ENCODE data around the gene LPCAT1.
"Not testable (repeated sequence)": the region's sequence is repeated elsewhere in the genome, so short reads cannot be mapped to it uniquely, and the experiment has no call there.

Gene LPCAT1

GRCh38 chr5:1440098-1440493 lies 83.7 kb downstream of the LPCAT1 start:
- DNase-seq = no peak

GRCh38 chr5:1439388-1440097 lies 84.2 kb downstream of the LPCAT1 start:
- no peak for DNase-seq

GRCh38 chr5:1438871-1439270 lies 84.9 kb downstream of the LPCAT1 start:
- no peak for DNase-seq

- DNase-seq = no peak
Measured at GRCh38 chr5:1437876-1438559, 85.7 kb downstream of the LPCAT1 start.

- peak; percentile 16 for DNase-seq
Measured at GRCh38 chr5:1437226-1437829, 86.4 kb downstream of the LPCAT1 start.

- no peak for DNase-seq
Measured at GRCh38 chr5:1436681-1437080, 87.1 kb downstream of the LPCAT1 start.

GRCh38 chr5:1436036-1436435 lies 87.7 kb downstream of the LPCAT1 start:
- no peak for DNase-seq

- DNase-seq = no peak
Measured at GRCh38 chr5:1435369-1435768, 88.4 kb downstream of the LPCAT1 start.

- no peak for DNase-seq
Measured at GRCh38 chr5:1432296-1432695, 91.5 kb downstream of the LPCAT1 start.

- no peak for DNase-seq
Measured at GRCh38 chr5:1431896-1432295, 91.9 kb downstream of the LPCAT1 start.

GRCh38 chr5:1431021-1431811 lies 92.5 kb downstream of the LPCAT1 start:
- no peak for DNase-seq

- no peak for DNase-seq
Measured at GRCh38 chr5:1430121-1430795, 93.5 kb downstream of the LPCAT1 start.

- no peak for DNase-seq
Measured at GRCh38 chr5:1429496-1429895, 94.3 kb downstream of the LPCAT1 start.

GRCh38 chr5:1429066-1429465 lies 94.7 kb downstream of the LPCAT1 start:
- DNase-seq = no peak

- no peak for DNase-seq
Measured at GRCh38 chr5:1428107-1428506, 95.7 kb downstream of the LPCAT1 start.

- DNase-seq = no peak
Measured at GRCh38 chr5:1424716-1425115, 99.0 kb downstream of the LPCAT1 start.

GRCh38 chr5:1423901-1424603 lies 99.7 kb downstream of the LPCAT1 start:
- DNase-seq = no peak

GRCh38 chr5:1422522-1422921 lies 101.2 kb downstream of the LPCAT1 start:
- not testable (repeated sequence) for DNase-seq

GRCh38 chr5:1421521-1422341 lies 102.0 kb downstream of the LPCAT1 start:
- no peak for DNase-seq

GRCh38 chr5:1420211-1421195 lies 103.3 kb downstream of the LPCAT1 start:
- DNase-seq = no peak

Data from MV-4-11 (cell line).